H1 (cell line): ENCODE data around the gene LONP2. TPM values are rescaled to one million over a fixed set of nuclear protein-coding genes. Genes with fewer than 3 reads are reported as not detected.

Experiments
- CTCF ChIA-PET: fragments of 300-600 bp; sonication (Branson Sonifier 250); formaldehyde crosslinking; loops from one replicate; lab custom pipeline; 2021; ENCODE audit not compliant: partially characterized antibody; lab: Charles Lee
- POLR2A ChIA-PET: fragments of 300-600 bp; sonication (Branson Sonifier 250); formaldehyde crosslinking; loops from one replicate; lab custom pipeline; 2021; ENCODE audit warnings: inconsistent platforms; ENCODE audit not compliant: partially characterized antibody; lab: Charles Lee
- DNase-seq, 2 experiments: peaks; one replicate each; pipeline versions ENCODE4 v3.0.0 to v3.0.0-alpha.2; 2010 to 2022; ENCODE audit warnings: low spot score in 2 of 2, low read depth in 1 of 2, mixed read lengths in 1 of 2
- FAIRE-seq: peaks from 2 replicates; lab custom pipeline; 2011; peaks lifted over from hg19 to GRCh38; lab: Jason Lieb, UNC
- H2AFZ ChIP-seq: 2 replicates; pipeline ENCODE4 v1.8.1; 2012; ENCODE audit warnings: low read length, inconsistent platforms
- H2AK5ac ChIP-seq: 2 replicates; pipeline ENCODE4 v1.6.1; 2013; ENCODE audit warnings: low read depth, low read length
- H2BK120ac ChIP-seq: replicated peaks from 2 replicates; pipeline ENCODE3; 2013; ENCODE audit warnings: low read depth, low read length, inconsistent platforms
- H2BK12ac ChIP-seq: 2 replicates; pipeline ENCODE4 v1.6.1; 2013; ENCODE audit warnings: low read depth, low read length
- H2BK15ac ChIP-seq: 2 replicates; pipeline ENCODE4 v1.6.1; 2013; ENCODE audit warnings: low read length
- H2BK20ac ChIP-seq: 2 replicates; pipeline ENCODE4 v1.6.1; 2013; ENCODE audit warnings: low read length
- H2BK5ac ChIP-seq: 2 replicates; pipeline ENCODE4 v1.6.1; 2013; ENCODE audit warnings: low read depth, low read length
- H3K14ac ChIP-seq: 2 replicates; pipeline ENCODE4 v1.6.1; 2013; ENCODE audit warnings: inconsistent platforms; ENCODE audit not compliant: insufficient read length
- H3K18ac ChIP-seq: 2 replicates; pipeline ENCODE4 v1.6.1; 2013; ENCODE audit warnings: low read length; ENCODE audit errors: extremely low read depth
- H3K23ac ChIP-seq: 2 replicates; pipeline ENCODE4 v1.6.1; 2013; ENCODE audit warnings: inconsistent platforms; ENCODE audit not compliant: insufficient read length
- H3K23me2 ChIP-seq: 2 replicates; pipeline ENCODE4 v1.6.1; 2013; ENCODE audit warnings: low read depth, low read length
- H3K27ac ChIP-seq: 2 replicates; pipeline ENCODE4 v1.6.1; 2011; ENCODE audit warnings: low read depth, low read length, inconsistent platforms
- H3K27me3 ChIP-seq, 4 experiments: replicated peaks in 1 of 4; 1 replicate in 1 of 4; 2 replicates in 3 of 4; pipeline versions ENCODE4 v1.6.1 to v1.8.1; 2011 to 2013; ENCODE audit warnings: low read length in 3 of 4, mild to moderate bottlenecking in 3 of 4, inconsistent platforms in 2 of 4, mixed read lengths in 2 of 4, moderate library complexity in 1 of 4; ENCODE audit not compliant: control insufficient read depth in 3 of 4, insufficient read depth in 3 of 4; ENCODE audit errors: extremely low read depth in 1 of 4
- H3K36me3 ChIP-seq, 4 experiments: 2 replicates each; pipeline versions ENCODE4 v1.6.1 to v1.8.1; 2011 to 2013; ENCODE audit warnings: mild to moderate bottlenecking in 4 of 4, low read length in 3 of 4, moderate library complexity in 2 of 4, control low read depth in 1 of 4, inconsistent platforms in 1 of 4; ENCODE audit not compliant: insufficient read depth in 4 of 4, control insufficient read depth in 2 of 4
- H3K4ac ChIP-seq: replicated peaks from 2 replicates; pipeline ENCODE3; 2013; ENCODE audit warnings: low read length, low read depth, mixed read lengths, inconsistent platforms; ENCODE audit not compliant: insufficient read length
- H3K4me1 ChIP-seq, 4 experiments: replicated peaks in 1 of 4; 1 replicate in 1 of 4; 2 replicates in 3 of 4; pipeline versions ENCODE4 v1.6.1 to v1.8.1; 2011 to 2013; ENCODE audit warnings: low read length in 3 of 4, inconsistent platforms in 2 of 4, mixed read lengths in 1 of 4; ENCODE audit not compliant: insufficient read depth in 4 of 4, control insufficient read depth in 3 of 4
- H3K4me2 ChIP-seq, 2 experiments: 2 replicates each; pipeline versions ENCODE4 v1.6.1 to v1.8.1; 2011 to 2013; ENCODE audit warnings: low read depth in 2 of 2, low read length in 2 of 2, control low read depth in 1 of 2, inconsistent platforms in 1 of 2, mild to moderate bottlenecking in 1 of 2; ENCODE audit not compliant: insufficient read depth in 1 of 2
- H3K4me3 ChIP-seq, 4 experiments: fragments of 200-600, 300-600 bp in 1 of 4; sonication (generic), shearing (Covaris generic), sonication (Bioruptor Twin) in 1 of 4; 2 replicates each; pipeline versions ENCODE4 v1.5.1 to v1.8.1; 2011 to 2016; ENCODE audit warnings: low read length in 4 of 4, low read depth in 3 of 4, control low read depth in 2 of 4, inconsistent platforms in 2 of 4, mild to moderate bottlenecking in 2 of 4, mixed read lengths in 1 of 4, moderate library complexity in 1 of 4; ENCODE audit not compliant: insufficient read depth in 2 of 4; ENCODE audit errors: extremely low read depth in 1 of 4
- H3K56ac ChIP-seq: replicated peaks from 2 replicates; pipeline ENCODE3; 2013; ENCODE audit warnings: low read depth, mild to moderate bottlenecking, mixed read lengths, low read length, inconsistent platforms; ENCODE audit not compliant: insufficient read length
- H3K79me1 ChIP-seq: 2 replicates; pipeline ENCODE4 v1.6.1; 2013; ENCODE audit warnings: low read depth, low read length, control low read depth
- H3K79me2 ChIP-seq, 2 experiments: 2 replicates each; pipeline versions ENCODE4 v1.6.1 to v1.8.1; 2012 to 2013; ENCODE audit warnings: low read length in 2 of 2, mild to moderate bottlenecking in 2 of 2, inconsistent platforms in 1 of 2; ENCODE audit not compliant: insufficient read depth in 2 of 2, control insufficient read depth in 1 of 2
- H3K9ac ChIP-seq, 4 experiments: replicated peaks in 1 of 4; 1 replicate in 1 of 4; 2 replicates in 3 of 4; pipeline versions ENCODE4 v1.6.1 to v1.8.1; 2011 to 2013; ENCODE audit warnings: low read depth in 3 of 4, low read length in 3 of 4, control low read depth in 2 of 4, mild to moderate bottlenecking in 2 of 4, moderate library complexity in 2 of 4, inconsistent platforms in 1 of 4; ENCODE audit errors: extremely low read depth in 1 of 4
- H3K9me3 ChIP-seq, 2 experiments: 2 replicates each; pipeline versions ENCODE4 v1.6.1 to v1.8.1; 2012 to 2013; ENCODE audit warnings: mild to moderate bottlenecking in 2 of 2, moderate library complexity in 2 of 2, control low read depth in 1 of 2, inconsistent platforms in 1 of 2, low read depth in 1 of 2, low read length in 1 of 2, mixed read lengths in 1 of 2; ENCODE audit not compliant: insufficient read depth in 2 of 2
- H4K20me1 ChIP-seq, 2 experiments: replicated peaks in 1 of 2; 2 replicates each; pipeline versions ENCODE3 to v1.8.1; 2011 to 2013; ENCODE audit warnings: inconsistent platforms in 2 of 2, low read length in 2 of 2, mild to moderate bottlenecking in 1 of 2; ENCODE audit not compliant: insufficient read depth in 2 of 2, control insufficient read depth in 1 of 2
- H4K5ac ChIP-seq: 2 replicates; pipeline ENCODE4 v1.6.1; 2013; ENCODE audit warnings: low read length, low read depth, mixed read lengths, inconsistent platforms; ENCODE audit not compliant: insufficient read length
- H4K8ac ChIP-seq: 2 replicates; pipeline ENCODE4 v1.8.0; 2013; ENCODE audit warnings: mild to moderate bottlenecking, moderate library complexity, low read length, inconsistent platforms; ENCODE audit not compliant: insufficient read depth; ENCODE audit errors: extremely low read depth
- H4K91ac ChIP-seq: replicated peaks from 2 replicates; pipeline ENCODE3; 2013; ENCODE audit warnings: low read length, mixed read lengths, inconsistent platforms; ENCODE audit not compliant: insufficient read length
- BRCA1 ChIP-seq: IDR thresholded peaks from 2 replicates; pipeline ENCODE4 v1.6.1; 2012; ENCODE audit warnings: low read depth, low read length, improper control_type of control experiment
- FOSL1 ChIP-seq: IDR thresholded peaks from 2 replicates; pipeline ENCODE4 v1.6.1; 2011; ENCODE audit warnings: mild to moderate bottlenecking, low read depth, low read length, moderate library complexity; ENCODE audit not compliant: insufficient read depth
- SP1 ChIP-seq: IDR thresholded peaks from 2 replicates; pipeline ENCODE4 v1.6.1; 2011; ENCODE audit warnings: low read depth, low read length
- TAF1 ChIP-seq: IDR thresholded peaks from 2 replicates; pipeline ENCODE4 v1.6.1; 2011; ENCODE audit warnings: mild to moderate bottlenecking, low read depth, low read length
- TAF7 ChIP-seq: optimal IDR thresholded peaks from 2 replicates; pipeline ENCODE3; 2011; ENCODE audit warnings: low read depth, mild to moderate bottlenecking, inconsistent platforms, low read length, moderate library complexity, borderline replicate concordance
- WGBS, 2 experiments: shearing (Covaris generic) in 1 of 2; methylation state at CpG; one replicate each; pipeline versions ENCODE4 v1.1.6 to v1.1.7; 2013 to 2015; ENCODE audit warnings: low lambda C conversion rate in 2 of 2, mixed read lengths in 2 of 2, inconsistent platforms in 1 of 2, low coverage in 1 of 2, missing lambda C conversion rate in 1 of 2; ENCODE audit not compliant: insufficient replicate concordance in 2 of 2, insufficient coverage in 1 of 2, insufficient read length in 1 of 2; ENCODE audit errors: extremely low coverage in 1 of 2, missing lambda C conversion rate in 1 of 2; 5-methylcytosine and 5-hydroxymethylcytosine counted together
- polyA plus RNA-seq, 7 experiments: library from polyadenylated mRNA; depleted of rRNA in 3 of 7; stranded (reverse) in 5 of 7; unstranded in 2 of 7; fragments of >200 nt in 5 of 7; fragments of 200-250 nt in 2 of 7; gene quantifications; 1 replicate in 5 of 7; 2 replicates in 1 of 7; 4 replicates in 1 of 7; pipeline versions ENCODE4 v1.2.1 to v1.2.3, GENCODE V29; 2011 to 2013; ENCODE audit warnings: missing spikeins in 2 of 7, mixed read lengths in 2 of 7
- total RNA-seq: library from RNA; stranded (reverse); fragmentation: NEBNext Ultra II Directional; extraction: Animal tissue kit (Norgen Biotek cat#: 25700); gene quantifications from 2 replicates; pipeline ENCODE4 v1.2.1, GENCODE V29; 2021

LONP2 gene
- total and polyA plus RNA-seq, 2 of the 8 experiments (the other 6 are each of a cell fraction or from before 2014, with no cell fraction given), result 8.1 to 23.1 TPM

GRCh38 chr16:48236286-48236685 lies 7.8 kb upstream of the LONP2 start:
- Histone ChIP-seq H2AFZ (no peak overlapping the region), H2BK120ac (no peak overlapping the region), H3K23ac (no peak overlapping the region), H3K14ac (no peak overlapping the region), H3K36me3 (no peaks in the 10 kb centered on the region), H3K4me2 (no peak overlapping the region), H2BK15ac (no peak overlapping the region), H3K18ac (no peak overlapping the region), H3K9me3 (no peaks in the 10 kb centered on the region), H2BK12ac (no peak overlapping the region), H3K4ac (no peak overlapping the region), H3K27ac (no peak overlapping the region), H4K5ac (no peak overlapping the region), H4K20me1 (no peaks in the 10 kb centered on the region), H3K9ac (no peak overlapping the region), H3K4me3 (no peak overlapping the region), H3K56ac (no peak overlapping the region), H3K23me2 (no peaks in the 10 kb centered on the region), H3K79me1 (no peaks in the 10 kb centered on the region), H4K8ac (no peak overlapping the region), H3K27me3 (no peaks in the 10 kb centered on the region), H3K79me2 (no peaks in the 10 kb centered on the region), H4K91ac (no peak overlapping the region), H3K4me1 (no peaks in the 10 kb centered on the region), H2BK20ac (no peak overlapping the region), H2AK5ac (no peak overlapping the region), H2BK5ac (no peak overlapping the region)
- TF ChIP-seq TAF7 (no peak), BRCA1 (no peak), FOSL1 (no peak), TAF1 (no peak), SP1 (no peak)
- no peak for DNase-seq
- FAIRE-seq, result no peak
- ChIA-PET POLR2A (no interaction called here), CTCF (interaction anchor here (0.6 to 2.7 kb wide), 3 partner anchors 13 to 101 kb away, joined by 3 to 11 read pairs (median 4); no protein-coding TSS in a partner anchor)
- 96% methylated on average over 1 of the region's 1 CpG; no CpG with 5 or more reads in 1 of the 2 experiments for WGBS, 2 experiments
